ENCODE results near the gene FABP1. TPM values are rescaled to one million over a fixed set of nuclear protein-coding genes. Genes with fewer than 3 reads are reported as not detected.

Gene FABP1
- total and polyA plus RNA-seq, 2 of the 8 experiments (the other 6 are each of a cell fraction or from before 2014, with no cell fraction given) = 0.09 TPM; not detected in 1

DNA sequence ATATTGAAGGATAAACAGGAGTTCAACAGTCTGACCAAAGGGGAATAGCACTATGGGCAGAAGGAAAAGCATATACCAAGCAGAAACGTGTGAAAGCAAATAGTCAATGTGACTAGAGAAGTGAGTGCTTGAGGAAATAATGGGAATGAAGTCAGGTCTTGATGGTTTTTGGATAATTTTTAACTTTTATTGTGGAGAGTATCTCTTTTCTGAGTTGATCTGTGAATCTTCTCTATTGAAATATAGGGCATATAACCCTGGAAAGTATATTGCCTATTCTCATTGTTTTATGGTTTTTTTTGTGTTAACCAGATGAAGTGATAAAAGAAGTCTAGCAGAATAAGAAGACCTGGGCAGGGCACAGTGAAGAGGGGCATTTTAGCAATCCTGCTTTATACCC, 16.4 kb upstream of the FABP1 start:
- Histone ChIP-seq H2AK5ac (ENCODE audit: low read depth, low read length) (no peak overlapping the region), H3K18ac (ENCODE audit: extremely low read depth, low read length) (no peak overlapping the region), H3K4ac (replicated peaks; ENCODE audit: insufficient read length, low read depth, low read length) (no peak overlapping the region), H4K5ac (ENCODE audit: insufficient read length, low read depth, low read length) (no peak overlapping the region), H4K91ac (replicated peaks; ENCODE audit: insufficient read length, low read length) (no peak overlapping the region), H3K27me3 (replicated peaks in 1 of 4; ENCODE audit: control insufficient read depth in 3 of 4, extremely low read depth in 1 of 4, insufficient read depth in 3 of 4, low read length in 3 of 4) (no peaks in the 10 kb centered on the region), H3K4me2 (ENCODE audit: insufficient read depth in 1 of 2, low read depth in 2 of 2, low read length in 2 of 2) (no peak overlapping the region), H3K36me3 (ENCODE audit: control insufficient read depth in 2 of 4, insufficient read depth in 4 of 4, low read length in 3 of 4) (no peaks in the 10 kb centered on the region; a peak in 1 of 8 replicates), H3K23me2 (ENCODE audit: low read depth, low read length) (no peaks in the 10 kb centered on the region), H3K4me3 (ENCODE audit: extremely low read depth in 1 of 4, insufficient read depth in 2 of 4, low read depth in 3 of 4, low read length in 4 of 4) (no peak overlapping the region), H3K4me1 (replicated peaks in 1 of 4; ENCODE audit: control insufficient read depth in 3 of 4, insufficient read depth in 4 of 4, low read length in 3 of 4) (no peaks in the 10 kb centered on the region), H3K79me2 (ENCODE audit: control insufficient read depth in 1 of 2, insufficient read depth in 2 of 2, low read length in 2 of 2) (no peaks in the 10 kb centered on the region), H3K14ac (ENCODE audit: insufficient read length) (no peak overlapping the region), H2BK20ac (ENCODE audit: low read length) (no peak overlapping the region), H3K56ac (replicated peaks; ENCODE audit: insufficient read length, low read depth, low read length) (no peak overlapping the region), H2BK5ac (ENCODE audit: low read depth, low read length) (no peak overlapping the region), H4K20me1 (replicated peaks in 1 of 2; ENCODE audit: control insufficient read depth in 1 of 2, insufficient read depth in 2 of 2, low read length in 2 of 2) (no peaks in the 10 kb centered on the region), H2BK120ac (replicated peaks; ENCODE audit: low read depth, low read length) (no peak overlapping the region), H2BK15ac (ENCODE audit: low read length) (no peak overlapping the region), H3K9me3 (ENCODE audit: insufficient read depth in 2 of 2, low read depth in 1 of 2, low read length in 1 of 2) (no peaks in the 10 kb centered on the region), H3K9ac (replicated peaks in 1 of 4; ENCODE audit: extremely low read depth in 1 of 4, low read depth in 3 of 4, low read length in 3 of 4) (no peak overlapping the region), H2AFZ (ENCODE audit: low read length) (no peak overlapping the region), H3K79me1 (ENCODE audit: low read depth, low read length) (no peaks in the 10 kb centered on the region), H3K23ac (ENCODE audit: insufficient read length) (no peak overlapping the region), H2BK12ac (ENCODE audit: low read depth, low read length) (no peak overlapping the region), H4K8ac (ENCODE audit: extremely low read depth, insufficient read depth, low read length) (no peak overlapping the region), H3K27ac (ENCODE audit: low read depth, low read length) (no peak overlapping the region)
- FAIRE-seq = no peak
- CTCF ChIA-PET (ENCODE audit: partially characterized antibody) = no interaction called here
- POLR2A ChIA-PET (ENCODE audit: partially characterized antibody) = interaction anchor here (1.5 kb wide), 1 partner anchor 14 kb away, joined by 3 read pairs; no protein-coding TSS in a partner anchor
- DNase-seq (ENCODE audit: low read depth in 1 of 2, low spot score in 2 of 2) = no peak
- WGBS, 2 experiments (ENCODE audit: extremely low coverage in 1 of 2, insufficient coverage in 1 of 2, insufficient read length in 1 of 2, insufficient replicate concordance in 2 of 2, low coverage in 1 of 2, low lambda C conversion rate in 2 of 2, missing lambda C conversion rate in 1 of 2) = 94% methylated on average over 1 of the region's 1 CpG; no CpG with 5 or more reads in 1 of the 2 experiments
- TF ChIP-seq MAFK (IDR thresholded peaks at IDR 0.05; ENCODE audit: low read depth, low read length) = no peak
- TF ChIP-seq RNF2 (IDR thresholded peaks at IDR 0.05; ENCODE audit: borderline replicate concordance, low read depth, low read length, missing control alignments, poor library complexity, severe bottlenecking) = no peak
- TF ChIP-seq TEAD4 (IDR thresholded peaks at IDR 0.05; ENCODE audit: low read depth, low read length) = no peak
- TF ChIP-seq USF2 (IDR thresholded peaks at IDR 0.05; ENCODE audit: low read length) = no peak
- no peak for TF ChIP-seq CHD2 (IDR thresholded peaks at IDR 0.05; ENCODE audit: low read length)
- no peak for TF ChIP-seq E2F6 (IDR thresholded peaks at IDR 0.05)
- no peak for TF ChIP-seq RBBP5 (IDR thresholded peaks at IDR 0.05; ENCODE audit: borderline replicate concordance, low read depth, low read length)
- TF ChIP-seq SIRT6 (IDR thresholded peaks at IDR 0.05; ENCODE audit: low read length) = no peak
- TF ChIP-seq KDM1A (IDR thresholded peaks at IDR 0.05; ENCODE audit: borderline replicate concordance, low read length) = no peak
- TF ChIP-seq RFX5 (IDR thresholded peaks at IDR 0.05; ENCODE audit: borderline replicate concordance, low read depth, low read length) = no peak
- no peak for TF ChIP-seq ATF3 (IDR thresholded peaks at IDR 0.05; ENCODE audit: insufficient read depth, low read depth, low read length)

All from H1 (cell line).